GM21381 (cell line): ENCODE data around the gene FAT2.

Source experiments
- ATAC-seq: cut with Tn5 transposase; IDR thresholded peaks from one replicate; pipeline ENCODE4 v1.9.1; 2021; ENCODE audit warnings: mild to moderate bottlenecking, moderate library complexity; ENCODE audit not compliant: unreplicated experiment

The FAT2 gene

GRCh38 chr5:151591144-151591819 is at the start of gene FAT2:
Gene FAT2, minus strand, starts transcription at chr5:151591331. Its CDS starts 22,400 bp downstream, at chr5:151568931.
- ATAC-seq: no peak

- ATAC-seq: no peak
These were observed 47.5 kb upstream of the FAT2 start for GRCh38 chr5:151638619-151639018.

- no peak for ATAC-seq
These were observed 46.5 kb upstream of the FAT2 start for GRCh38 chr5:151637676-151638075.

- ATAC-seq: no peak
These were observed 42.8 kb upstream of the FAT2 start for GRCh38 chr5:151633892-151634291.

GRCh38 chr5:151632941-151633340 is 41.8 kb upstream of the FAT2 start:
- no peak for ATAC-seq

GRCh38 chr5:151632524-151632923 is 41.4 kb upstream of the FAT2 start:
- no peak for ATAC-seq

- ATAC-seq: no peak
These were observed 40.8 kb upstream of the FAT2 start for GRCh38 chr5:151631941-151632340.

- no peak for ATAC-seq
These were observed 39.0 kb upstream of the FAT2 start for GRCh38 chr5:151630088-151630487.

GRCh38 chr5:151628112-151628823 is 37.1 kb upstream of the FAT2 start:
- ATAC-seq: no peak

- ATAC-seq: no peak
These were observed 36.5 kb upstream of the FAT2 start for GRCh38 chr5:151627650-151628049.

- no peak for ATAC-seq
These were observed 34.2 kb upstream of the FAT2 start for GRCh38 chr5:151625285-151625684.

- no peak for ATAC-seq
These were observed 33.3 kb upstream of the FAT2 start for GRCh38 chr5:151624476-151624875.

GRCh38 chr5:151622367-151623088 is 31.4 kb upstream of the FAT2 start:
- ATAC-seq: no peak

GRCh38 chr5:151620461-151620840 is 29.3 kb upstream of the FAT2 start:
- no peak for ATAC-seq

GRCh38 chr5:151619812-151620460 is 28.8 kb upstream of the FAT2 start:
- no peak for ATAC-seq

GRCh38 chr5:151618907-151619306 is 27.8 kb upstream of the FAT2 start:
- no peak for ATAC-seq

- no peak for ATAC-seq
These were observed 26.9 kb upstream of the FAT2 start for GRCh38 chr5:151617841-151618710.

GRCh38 chr5:151617383-151617840 is 26.3 kb upstream of the FAT2 start:
- no peak for ATAC-seq

- ATAC-seq: no peak
These were observed 24.3 kb upstream of the FAT2 start for GRCh38 chr5:151615431-151615830.

- ATAC-seq: no peak
These were observed 23.4 kb upstream of the FAT2 start for GRCh38 chr5:151614565-151614964.
